NB4 (cell line): ENCODE data around the gene CSNK1A1.

ENCODE experiments used
- DNase-seq: peaks from one replicate; pipeline ENCODE4 v3.0.0; 2010; ENCODE audit warnings: low read depth
- H3K4me3 ChIP-seq: one replicate; pipeline ENCODE4 v1.5.1; 2011; ENCODE audit warnings: mild to moderate bottlenecking, low read depth, low read length, moderate library complexity
- CTCF ChIP-seq: IDR thresholded peaks from one replicate; pipeline ENCODE4 v1.5.1; 2012; ENCODE audit warnings: low read depth, low read length
- MAX ChIP-seq: IDR thresholded peaks from 2 replicates; pipeline ENCODE4 v1.6.1; 2011; ENCODE audit warnings: low read depth, low read length
- MYC ChIP-seq: IDR thresholded peaks from 2 replicates; pipeline ENCODE4 v1.6.1; 2011; ENCODE audit warnings: low read depth, low read length
- POLR2A ChIP-seq: IDR thresholded peaks from 2 replicates; pipeline ENCODE4 v1.6.1; 2011; ENCODE audit warnings: mild to moderate bottlenecking; ENCODE audit not compliant: insufficient read length; ENCODE audit errors: extremely low read depth

The CSNK1A1 gene

GRCh38 chr5:149496917-149497316 is 54.3 kb downstream of the CSNK1A1 start:
- no peak for DNase-seq
- TF ChIP-seq POLR2A (no peak), MYC (no peak), CTCF (no peak), MAX (no peak)
- no peak overlapping the region for H3K4me3 ChIP-seq

DNA sequence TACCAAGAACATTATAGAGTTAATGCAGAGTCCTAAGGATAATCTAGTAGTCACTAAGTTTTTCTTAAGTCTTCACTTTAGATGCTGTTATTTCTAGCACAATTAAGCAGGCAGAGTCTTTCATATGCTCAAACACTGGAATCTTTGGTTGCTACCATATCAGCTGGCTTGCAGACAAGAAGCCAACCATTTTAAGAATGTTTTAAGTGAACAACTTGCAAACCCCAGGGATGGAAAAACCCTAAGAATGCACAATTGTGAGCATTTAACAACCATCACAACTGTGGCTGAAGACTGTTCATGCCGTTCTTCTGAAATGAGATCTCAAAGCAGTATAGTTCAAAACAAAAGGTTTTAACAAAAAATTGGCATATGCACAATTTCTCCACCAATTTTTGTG is 55.1 kb downstream of the CSNK1A1 start:
- TF ChIP-seq POLR2A (no peak), MYC (no peak), MAX (no peak), CTCF (no peak)
- no peak for DNase-seq
- no peak overlapping the region for H3K4me3 ChIP-seq

DNA sequence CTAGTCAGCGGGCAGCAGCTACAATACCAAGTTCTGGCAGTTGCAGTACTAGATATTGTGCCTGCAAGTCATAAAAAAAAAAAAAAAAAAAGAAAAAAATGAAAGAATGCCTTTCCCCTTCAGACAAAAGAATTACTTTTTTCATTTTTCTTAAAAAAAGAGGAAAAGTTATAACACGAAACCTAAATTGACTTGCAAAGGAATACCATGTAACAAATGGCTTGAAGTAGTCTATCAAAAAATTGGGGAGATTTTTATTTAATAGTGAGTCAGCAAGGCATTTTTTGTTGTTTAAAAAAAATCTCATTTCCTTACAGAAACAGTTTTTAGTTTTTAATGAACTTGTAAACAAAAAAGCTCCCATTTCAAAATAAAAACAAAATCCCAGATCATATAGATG is 55.6 kb downstream of the CSNK1A1 start:
- H3K4me3 ChIP-seq: no peak overlapping the region
- DNase-seq: no peak
- TF ChIP-seq POLR2A (no peak), MYC (no peak), MAX (no peak)

- TF ChIP-seq MYC (no peak), MAX (no peak), POLR2A (no peak), CTCF (no peak)
- DNase-seq: no peak
- no peak overlapping the region for H3K4me3 ChIP-seq
These were observed 57.9 kb downstream of the CSNK1A1 start for GRCh38 chr5:149493316-149493715.

GRCh38 chr5:149492781-149493180 is 58.5 kb downstream of the CSNK1A1 start:
- DNase-seq: no peak
- no peak for TF ChIP-seq CTCF
- no peak for TF ChIP-seq MAX
- TF ChIP-seq MYC: no peak
- no peak for TF ChIP-seq POLR2A
- H3K4me3 ChIP-seq: no peak overlapping the region

- DNase-seq: no peak
- TF ChIP-seq MYC (no peak), CTCF (no peak), POLR2A (no peak)
- no peak overlapping the region for H3K4me3 ChIP-seq
These were observed 60.4 kb downstream of the CSNK1A1 start for GRCh38 chr5:149490599-149491485.
